Psoas muscle (tissue), 8 donors: Measurements from ENCODE around the gene NIM1K. TPM values are rescaled to one million over a fixed set of nuclear protein-coding genes. Genes with fewer than 3 reads are reported as not detected.

Experiments used
- ATAC-seq, 4 donors: fragments of 200-7000 bp; cut with Tn5 transposase; one replicate each; pipeline ENCODE4 v1.9.1; 2020; ENCODE audit warnings: moderate library complexity in 3 of 4, mild to moderate bottlenecking in 2 of 4
- DNase-seq, 2 donors: peaks; one replicate each; pipeline ENCODE4 v3.0.0-alpha.2; 2020
- H3K27ac ChIP-seq: fragments of 200-600 bp; one replicate; pipeline ENCODE4 v1.8.0; 2022
- H3K27me3 ChIP-seq, 3 donors: fragments of 200-600 bp in 1 of 3; one replicate each; pipeline versions ENCODE4 v1.6.1 to v1.8.0; 2013 to 2022; ENCODE audit warnings: low read length in 2 of 3, mild to moderate bottlenecking in 2 of 3, moderate library complexity in 1 of 3; ENCODE audit not compliant: insufficient read depth in 3 of 3
- H3K36me3 ChIP-seq, 2 donors: fragments of 200-600 bp in 1 of 2; one replicate each; pipeline versions ENCODE4 v1.6.1 to v1.8.0; 2013 to 2022; ENCODE audit warnings: low read depth in 1 of 2, mild to moderate bottlenecking in 1 of 2, moderate library complexity in 1 of 2; ENCODE audit not compliant: insufficient read depth in 1 of 2
- H3K4me1 ChIP-seq: fragments of 200-600 bp; one replicate; pipeline ENCODE4 v1.8.0; 2022
- H3K4me3 ChIP-seq: fragments of 200-600 bp; one replicate; pipeline ENCODE4 v1.8.0; 2022; ENCODE audit warnings: mild to moderate bottlenecking
- H3K9me3 ChIP-seq: fragments of 200-600 bp; one replicate; pipeline ENCODE4 v1.8.0; 2022
- CTCF ChIP-seq: fragments of 200-600 bp; IDR thresholded peaks from one replicate; pipeline ENCODE4 v1.8.0; 2022; ENCODE audit warnings: antibody characterized with exemption
- WGBS, 3 donors: extraction: QIAGEN DNeasy Blood & Tissue Kit; methylation state at CpG; one replicate each; pipeline versions ENCODE4 v1.1.6 to v1.1.7; 2013; 5-methylcytosine and 5-hydroxymethylcytosine counted together
- intact Hi-C, 2 donors: fragments of 100-400 bp; cut with DNase I; formaldehyde crosslinking; loops; one replicate each; pipeline versions ENCODE4 v1.11.0 to v1.14.2; 2022
- polyA plus RNA-seq, 3 donors: library from polyadenylated mRNA; stranded (reverse); fragments of 200-250 nt; gene quantifications; one replicate each; pipeline ENCODE4 v1.2.3, GENCODE V29; 2013
- total RNA-seq, 4 donors: library from RNA; stranded (reverse); fragmentation: NEBNext Ultra II Directional in 2 of 4; extraction: Animal tissue kit (Norgen Biotek cat#: 25700) in 2 of 4; gene quantifications; one replicate each; pipeline versions ENCODE4 v1.2.1 to v1.2.4, GENCODE V29; 2021 to 2023
- donor health status: healthy with polysubstance abuse.
- donor health status: DM: no; HTN: no; CAD: no; lungs with moderate emphysema.
- donor health status: Bipolar disorder and iron deficiency.
- donor health status: healthy.
- donor health status: DM: yes; HTN: yes; CAD: no.
- donor health status: DM: no; HTN: no; CAD: no.
- donor health status: DM: no; HTN: no; CAD: no.
- donor health status: DM: yes; HTN: yes; CAD: no.

Gene NIM1K
- total and polyA plus RNA-seq, 7 donors, result 0.10 to 0.25 (median 0.20) TPM; not detected in 1

GRCh38 chr5:43232943-43233833 lies 41.2 kb downstream of the NIM1K start:
- WGBS, 3 donors, result 67 to 76% (median 70%) methylated on average over 15 of the region's 15 CpGs
- H3K36me3 ChIP-seq, result no peaks in the 10 kb centered on the region
- no peak overlapping the region for H3K4me3 ChIP-seq
- no peaks in the 10 kb centered on the region for H3K4me1 ChIP-seq
- intact Hi-C loops, result no loop called here
- no peak for ATAC-seq
- no peaks in the 10 kb centered on the region for H3K9me3 ChIP-seq
- H3K27me3 ChIP-seq, result no peaks in the 10 kb centered on the region
- H3K27ac ChIP-seq, result no peak overlapping the region
- no peak for DNase-seq
- no peak for TF ChIP-seq CTCF

- intact Hi-C loops, result no loop called here
- no peak for TF ChIP-seq CTCF
- DNase-seq (no peak), ATAC-seq (no peak)
- no peaks in the 10 kb centered on the region for H3K4me1 ChIP-seq
- no peaks in the 10 kb centered on the region for H3K9me3 ChIP-seq
- no peaks in the 10 kb centered on the region for H3K27me3 ChIP-seq
- WGBS, 3 donors, result 60 to 73% (median 69%) methylated on average over 3 of the region's 3 CpGs
- H3K27ac ChIP-seq, result no peak overlapping the region
- H3K4me3 ChIP-seq, result no peak overlapping the region
- no peaks in the 10 kb centered on the region for H3K36me3 ChIP-seq
These were observed 41.9 kb downstream of the NIM1K start for GRCh38 chr5:43233946-43234345.

GRCh38 chr5:43236653-43237355 lies 44.8 kb downstream of the NIM1K start:
- no peak for TF ChIP-seq CTCF
- Histone ChIP-seq H3K27ac (no peak overlapping the region), H3K4me1 (no peaks in the 10 kb centered on the region), H3K4me3 (no peak overlapping the region), H3K36me3 (no peaks in the 10 kb centered on the region), H3K27me3 (no peaks in the 10 kb centered on the region), H3K9me3 (no peaks in the 10 kb centered on the region)
- no peak for DNase-seq
- 73 to 82% (median 77%) methylated on average over 5 of the region's 5 CpGs for WGBS, 3 donors
- no peak for ATAC-seq
- intact Hi-C loops, result no loop called here

GRCh38 chr5:43242196-43242595 lies 50.2 kb downstream of the NIM1K start:
- Histone ChIP-seq H3K27me3 (no peaks in the 10 kb centered on the region), H3K36me3 (no peaks in the 10 kb centered on the region), H3K27ac (no peak overlapping the region), H3K4me3 (no peak overlapping the region), H3K9me3 (no peaks in the 10 kb centered on the region), H3K4me1 (no peaks in the 10 kb centered on the region)
- 0 to 25% (median 24%) methylated on average over 1 of the region's 1 CpG for WGBS, 3 donors
- ATAC-seq, result no peak
- no peak for DNase-seq
- intact Hi-C loops, result no loop called here
- no peak for TF ChIP-seq CTCF
